ENCODE measurements around the gene NAPA. TPM values are rescaled to one million over a fixed set of nuclear protein-coding genes. Genes with fewer than 3 reads are reported as not detected.
A peak's percentile ranks its signal among the peaks of the same experiment; 100 is the strongest.

NAPA gene
- total RNA-seq, result 10 to 100 TPM; 69.7 to 78.5 TPM

- peak; percentile 100 for DNase-seq (ENCODE audit: low spot score in 2 of 2)
- Mint-ChIP-seq H3K9me3 (no peaks in the 10 kb centered on the region), H3K27ac (peak within 1 kb of the TSS; percentile 100), H3K36me3 (peaks cover 10 to 12% of the 10 kb centered on the region in 2 donors)
- ATAC-seq, result peak; percentile 95 to 96
These were observed at the start of gene NAPA for GRCh38 chr19:47514869-47515588. Gene NAPA, minus strand, starts transcription at chr19:47515063. Its CDS starts 123 bp downstream, at chr19:47514940.

DNA sequence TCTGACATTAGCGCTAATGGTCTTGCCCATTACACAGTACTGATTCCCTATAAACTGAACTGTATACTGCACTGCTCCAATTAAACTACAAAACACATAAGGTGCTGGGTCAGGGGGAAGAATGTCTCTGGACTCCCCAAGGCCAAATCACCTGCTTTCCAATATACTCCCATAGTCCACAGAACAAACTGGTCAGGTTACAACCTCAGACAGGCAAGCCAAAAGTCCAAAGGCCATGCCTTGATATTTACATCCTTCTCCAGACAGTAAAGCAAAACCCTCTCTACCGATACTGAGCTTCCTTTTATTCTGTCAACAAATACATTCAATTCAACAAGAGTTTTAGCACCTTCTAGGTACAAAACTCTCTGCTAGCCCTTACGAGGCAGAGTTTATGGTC lies 49.2 kb upstream of the NAPA start:
- no peaks in the 10 kb centered on the region for H3K9me3 Mint-ChIP-seq
- ATAC-seq, result no peak
- no peak overlapping the region for H3K27ac Mint-ChIP-seq
- no peaks in the 10 kb centered on the region for H3K36me3 Mint-ChIP-seq
- no peak for DNase-seq (ENCODE audit: low spot score in 2 of 2)

DNA sequence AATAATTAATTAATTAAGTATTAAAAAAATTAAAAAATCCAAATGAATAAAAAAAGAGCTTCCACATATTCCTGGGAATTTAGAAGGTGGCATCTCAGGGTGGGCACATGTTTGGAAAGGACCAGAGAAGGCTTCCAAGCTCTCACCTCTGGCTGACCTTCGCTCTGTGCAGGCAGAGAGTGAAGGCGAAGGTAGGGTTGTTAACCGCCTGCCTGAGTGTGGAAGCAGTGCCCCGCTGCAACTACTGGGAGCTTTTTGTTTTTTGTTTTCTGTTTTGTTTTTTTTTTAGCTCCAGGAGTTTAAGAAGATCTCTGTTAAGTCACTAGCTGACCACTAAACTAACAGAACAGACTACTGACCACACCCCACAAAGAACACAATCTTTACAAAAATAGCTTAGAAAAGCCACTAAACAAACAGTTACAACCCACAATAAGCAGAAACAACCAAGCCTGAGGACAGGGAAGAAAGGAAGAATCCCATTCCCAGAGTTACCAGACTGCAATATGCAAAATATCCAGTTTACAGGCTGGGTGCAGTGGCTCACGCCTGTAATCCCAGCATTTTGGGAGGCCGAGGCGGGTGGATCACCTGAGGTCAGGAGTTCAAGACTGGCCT lies 46.7 kb upstream of the NAPA start:
- no peaks in the 10 kb centered on the region for H3K36me3 Mint-ChIP-seq
- no peak for ATAC-seq
- DNase-seq (ENCODE audit: low spot score in 2 of 2), result no peak
- H3K9me3 Mint-ChIP-seq, result no peaks in the 10 kb centered on the region
- H3K27ac Mint-ChIP-seq, result no peak overlapping the region

DNA sequence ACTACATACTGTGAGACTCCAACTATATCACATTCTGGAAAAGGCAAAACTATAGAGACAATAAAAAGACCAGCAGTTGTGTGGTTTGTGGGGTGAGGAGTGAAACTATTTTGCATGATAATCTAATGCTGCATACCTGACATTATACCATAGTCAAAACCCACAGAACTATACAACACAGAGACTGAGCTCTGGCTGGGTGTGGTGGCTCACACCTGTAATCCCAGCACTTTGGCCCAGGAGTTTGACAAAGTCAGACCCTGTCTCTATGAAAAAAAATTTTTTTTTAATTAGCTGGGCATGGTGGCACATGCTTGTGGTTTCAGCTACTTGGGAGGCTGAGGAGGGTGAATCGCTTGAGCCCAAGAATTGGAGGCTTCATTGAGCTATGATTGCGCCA lies 46.1 kb upstream of the NAPA start:
- Mint-ChIP-seq H3K9me3 (no peaks in the 10 kb centered on the region), H3K36me3 (no peaks in the 10 kb centered on the region), H3K27ac (no peak overlapping the region)
- DNase-seq (ENCODE audit: low spot score in 2 of 2), result no peak
- ATAC-seq, result no peak

GRCh38 chr19:47550129-47550528 lies 35.3 kb upstream of the NAPA start:
- H3K9me3 Mint-ChIP-seq, result no peaks in the 10 kb centered on the region
- DNase-seq (ENCODE audit: low spot score in 2 of 2) (no peak), ATAC-seq (no peak)
- no peak overlapping the region for H3K27ac Mint-ChIP-seq
- H3K36me3 Mint-ChIP-seq, result no peaks in the 10 kb centered on the region

- H3K36me3 Mint-ChIP-seq, result no peaks in the 10 kb centered on the region
- ATAC-seq (no peak), DNase-seq (ENCODE audit: low spot score in 2 of 2) (no peak)
- no peaks in the 10 kb centered on the region for H3K9me3 Mint-ChIP-seq
- H3K27ac Mint-ChIP-seq, result no peak overlapping the region
These were observed 34.5 kb upstream of the NAPA start for GRCh38 chr19:47549261-47549862.

- H3K27ac Mint-ChIP-seq, result no peak overlapping the region
- no peaks in the 10 kb centered on the region for H3K36me3 Mint-ChIP-seq
- H3K9me3 Mint-ChIP-seq, result no peaks in the 10 kb centered on the region
- ATAC-seq, result no peak
- DNase-seq (ENCODE audit: low spot score in 2 of 2), result no peak
These were observed 32.3 kb upstream of the NAPA start for GRCh38 chr19:47547199-47547598.

- no peak for DNase-seq (ENCODE audit: low spot score in 2 of 2)
- ATAC-seq, result no peak
- no peaks in the 10 kb centered on the region for H3K9me3 Mint-ChIP-seq
- no peak overlapping the region for H3K27ac Mint-ChIP-seq
- no peaks in the 10 kb centered on the region for H3K36me3 Mint-ChIP-seq
These were observed 30.4 kb upstream of the NAPA start for GRCh38 chr19:47545061-47545948.

- DNase-seq (ENCODE audit: low spot score in 2 of 2) (no peak), ATAC-seq (no peak)
- Mint-ChIP-seq H3K27ac (no peak overlapping the region), H3K9me3 (no peaks in the 10 kb centered on the region), H3K36me3 (no peaks in the 10 kb centered on the region)
These were observed 29.6 kb upstream of the NAPA start for GRCh38 chr19:47544476-47544875.

DNA sequence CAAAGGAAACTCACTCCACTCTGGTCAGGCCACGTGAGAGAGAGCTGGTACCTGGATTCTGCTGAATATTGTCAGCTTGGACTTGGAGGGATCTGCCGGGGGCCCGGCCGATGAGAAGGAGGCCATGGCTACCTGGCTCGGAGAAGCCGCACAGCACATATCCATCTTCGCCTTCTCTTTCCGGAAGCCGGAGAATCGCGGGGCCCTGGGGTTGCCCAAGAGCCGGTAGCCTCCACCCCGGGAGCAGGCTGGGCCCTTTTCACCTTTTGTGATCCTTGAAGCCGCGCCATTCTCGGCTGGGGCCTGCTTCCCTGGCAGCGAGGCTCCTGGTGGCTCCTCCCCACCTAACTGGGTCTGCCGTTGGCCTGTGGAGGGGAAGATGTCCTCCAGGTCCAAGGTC lies 29.2 kb upstream of the NAPA start:
- no peaks in the 10 kb centered on the region for H3K36me3 Mint-ChIP-seq
- no peaks in the 10 kb centered on the region for H3K9me3 Mint-ChIP-seq
- no peak for ATAC-seq
- DNase-seq (ENCODE audit: low spot score in 2 of 2), result no peak
- H3K27ac Mint-ChIP-seq, result no peak overlapping the region

- no peak for ATAC-seq
- no peaks in the 10 kb centered on the region for H3K9me3 Mint-ChIP-seq
- peak overlapping the region in 1 of 2 donors; percentile 34 for H3K27ac Mint-ChIP-seq
- no peaks in the 10 kb centered on the region for H3K36me3 Mint-ChIP-seq
- DNase-seq (ENCODE audit: low spot score in 2 of 2), result no peak
These were observed 27.2 kb upstream of the NAPA start for GRCh38 chr19:47542030-47542475.

DNA sequence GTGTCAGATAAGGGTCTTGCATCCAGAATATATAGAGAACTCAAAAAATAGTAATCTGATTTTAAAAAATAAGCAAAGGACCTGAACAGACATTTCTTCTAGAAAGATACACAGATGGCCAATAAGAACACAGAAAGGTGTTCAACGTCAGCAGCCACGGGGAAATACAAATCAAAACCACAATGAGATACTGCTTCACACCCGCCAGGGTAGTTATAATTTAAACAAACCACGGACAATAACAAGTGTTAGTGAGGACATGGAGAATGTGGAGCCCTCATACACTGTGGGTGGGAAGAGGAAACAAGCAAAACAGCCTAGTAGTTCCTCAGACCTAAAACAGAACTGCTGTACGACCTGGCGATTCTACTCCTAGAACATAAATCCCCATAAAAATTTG lies 26.7 kb upstream of the NAPA start:
- DNase-seq (ENCODE audit: low spot score in 2 of 2), result no peak
- Mint-ChIP-seq H3K27ac (peak overlapping the region in 1 of 2 donors; percentile 34), H3K36me3 (no peaks in the 10 kb centered on the region), H3K9me3 (no peaks in the 10 kb centered on the region)
- ATAC-seq, result peak; percentile 68 to 81

DNA sequence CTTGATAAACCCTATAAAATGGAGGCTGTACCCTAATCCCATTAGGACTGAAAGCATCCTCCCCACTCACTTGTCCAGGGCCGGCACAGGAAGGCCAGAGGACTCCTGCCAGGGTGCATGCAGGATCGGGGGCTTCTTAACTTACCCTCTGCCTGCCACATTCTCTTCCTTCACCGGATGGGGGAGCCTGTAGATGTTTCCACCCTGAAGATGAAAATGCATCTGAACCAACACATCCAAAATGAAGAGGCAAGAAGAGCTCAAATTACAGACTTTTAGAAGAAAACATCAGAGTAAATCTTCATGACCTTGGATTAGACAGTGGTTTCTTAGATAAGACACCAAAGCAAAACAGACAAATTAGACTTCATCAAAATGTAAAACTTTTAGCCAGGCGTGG lies 25.9 kb upstream of the NAPA start:
- ATAC-seq (no peak), DNase-seq (ENCODE audit: low spot score in 2 of 2) (no peak)
- H3K27ac Mint-ChIP-seq, result no peak overlapping the region
- H3K9me3 Mint-ChIP-seq, result no peaks in the 10 kb centered on the region
- H3K36me3 Mint-ChIP-seq, result no peaks in the 10 kb centered on the region

GRCh38 chr19:47539747-47540311 lies 25.0 kb upstream of the NAPA start:
- DNase-seq (ENCODE audit: low spot score in 2 of 2) (no peak), ATAC-seq (peak in 1 of 2 donors; percentile 14)
- Mint-ChIP-seq H3K9me3 (no peaks in the 10 kb centered on the region), H3K27ac (peak overlapping the region in 1 of 2 donors; percentile 2), H3K36me3 (no peaks in the 10 kb centered on the region)

DNA sequence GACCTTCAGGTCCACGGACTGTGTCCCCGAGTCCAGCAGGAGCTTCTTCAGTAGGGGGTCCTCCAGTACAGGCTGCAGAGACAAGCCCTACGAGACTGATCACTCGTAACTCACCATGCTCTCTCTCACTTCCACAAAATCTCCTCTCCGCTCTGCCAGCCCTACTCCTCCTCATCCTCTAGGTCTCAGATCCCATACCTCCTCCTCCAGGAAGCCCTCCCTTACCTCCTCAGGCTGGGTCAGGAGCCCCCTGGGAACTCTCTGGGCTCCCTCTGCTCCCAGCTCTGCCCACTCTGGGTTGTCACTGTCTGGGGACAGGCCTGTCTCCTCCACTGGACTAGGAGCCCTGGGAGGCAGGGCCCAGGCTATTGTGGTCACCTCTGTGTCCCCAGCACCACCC lies 23.9 kb upstream of the NAPA start:
- Mint-ChIP-seq H3K27ac (peak overlapping the region in 1 of 2 donors; percentile 69), H3K9me3 (no peaks in the 10 kb centered on the region), H3K36me3 (no peaks in the 10 kb centered on the region)
- no peak for DNase-seq (ENCODE audit: low spot score in 2 of 2)
- no peak for ATAC-seq

DNA sequence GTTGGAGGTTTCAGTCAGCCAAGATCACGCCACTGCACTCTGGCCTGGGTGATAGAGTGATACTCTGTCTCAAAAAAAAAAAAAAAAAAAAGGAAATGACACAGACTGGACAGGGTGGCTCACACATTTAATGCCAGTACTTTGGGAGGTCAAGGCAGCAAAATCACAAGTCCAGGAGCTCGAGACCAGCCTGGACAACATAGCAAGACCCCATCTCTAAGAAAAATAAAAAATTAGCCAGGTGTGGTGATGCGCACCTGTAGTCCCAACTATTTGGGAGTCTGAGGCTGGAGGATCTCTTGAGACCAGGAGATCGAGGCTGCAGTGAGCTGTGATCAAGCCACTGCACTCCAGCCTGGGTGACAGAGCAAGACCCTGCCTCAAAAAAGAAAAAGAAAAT lies 22.6 kb upstream of the NAPA start:
- Mint-ChIP-seq H3K9me3 (no peaks in the 10 kb centered on the region), H3K36me3 (no peaks in the 10 kb centered on the region), H3K27ac (peak overlapping the region in 1 of 2 donors; percentile 68)
- ATAC-seq (no peak), DNase-seq (ENCODE audit: low spot score in 2 of 2) (no peak)

All from activated naive CD4-positive, alpha-beta T cell treated with anti-CD3 and anti-CD28 coated beads, Interleukin-2, amount 50 U/mL, for 72 hours (primary cell).